ENCODE results near the gene KCNMA1.

DNA sequence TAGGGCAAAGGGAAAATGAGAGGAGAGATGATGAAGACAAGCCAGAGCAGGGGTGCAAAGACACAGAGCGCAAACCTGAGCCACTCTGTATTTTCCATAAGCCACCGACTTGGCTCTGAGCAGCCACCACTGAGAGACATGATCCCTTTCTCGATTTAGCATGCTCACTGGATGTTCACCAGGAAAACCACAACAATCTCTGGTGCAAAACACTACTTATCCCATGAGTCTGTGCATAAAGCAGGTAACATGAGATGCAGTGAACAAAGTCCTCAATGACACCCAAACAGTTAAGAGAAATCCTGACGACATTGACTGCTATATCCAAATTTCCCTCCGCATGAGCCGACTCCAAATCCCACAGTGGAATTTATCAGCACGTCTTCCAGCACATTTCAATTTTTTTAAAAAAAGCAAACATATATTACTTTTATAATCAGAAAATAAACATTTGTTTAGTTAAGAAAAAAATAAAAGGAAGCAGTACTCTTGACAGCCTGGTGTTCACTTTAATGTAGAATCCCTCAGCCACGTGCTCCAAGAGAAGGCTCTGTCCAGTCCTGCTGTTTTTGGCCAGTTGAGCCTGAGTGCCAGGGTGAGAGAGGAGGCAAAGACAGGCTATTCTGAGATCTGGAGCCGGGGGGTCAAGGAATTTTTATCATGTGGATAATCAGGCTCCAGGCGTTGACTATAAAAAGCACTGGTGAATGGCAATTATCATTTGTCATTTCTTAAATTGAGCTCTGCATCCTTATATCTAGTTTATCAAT lies 238.4 kb downstream of the KCNMA1 start:
- TF ChIP-seq, protein P1, sequence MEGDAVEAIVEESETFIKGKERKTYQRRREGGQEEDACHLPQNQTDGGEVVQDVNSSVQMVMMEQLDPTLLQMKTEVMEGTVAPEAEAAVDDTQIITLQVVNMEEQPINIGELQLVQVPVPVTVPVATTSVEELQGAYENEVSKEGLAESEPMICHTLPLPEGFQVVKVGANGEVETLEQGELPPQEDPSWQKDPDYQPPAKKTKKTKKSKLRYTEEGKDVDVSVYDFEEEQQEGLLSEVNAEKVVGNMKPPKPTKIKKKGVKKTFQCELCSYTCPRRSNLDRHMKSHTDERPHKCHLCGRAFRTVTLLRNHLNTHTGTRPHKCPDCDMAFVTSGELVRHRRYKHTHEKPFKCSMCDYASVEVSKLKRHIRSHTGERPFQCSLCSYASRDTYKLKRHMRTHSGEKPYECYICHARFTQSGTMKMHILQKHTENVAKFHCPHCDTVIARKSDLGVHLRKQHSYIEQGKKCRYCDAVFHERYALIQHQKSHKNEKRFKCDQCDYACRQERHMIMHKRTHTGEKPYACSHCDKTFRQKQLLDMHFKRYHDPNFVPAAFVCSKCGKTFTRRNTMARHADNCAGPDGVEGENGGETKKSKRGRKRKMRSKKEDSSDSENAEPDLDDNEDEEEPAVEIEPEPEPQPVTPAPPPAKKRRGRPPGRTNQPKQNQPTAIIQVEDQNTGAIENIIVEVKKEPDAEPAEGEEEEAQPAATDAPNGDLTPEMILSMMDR (IDR thresholded peaks at IDR 0.05; ENCODE audit: insufficient read depth, low read length, poor library complexity, severe bottlenecking), result no peak
- no peak for TF ChIP-seq EZH2phosphoT487 (conservative IDR thresholded peaks at IDR 0.05; ENCODE audit: low read length)

Data from SU-DHL-6 (cell line).